Neural cell (in vitro differentiated cells): ENCODE measurements around the gene FOXI1. TPM values are rescaled to one million over a fixed set of nuclear protein-coding genes. Genes with fewer than 3 reads are reported as not detected.

ENCODE experiments used
- H2AFZ ChIP-seq: fragments of 200-600, 300-800 bp; sonication (generic), shearing (Covaris generic); 2 replicates; pipeline ENCODE4 v1.6.0; 2014; ENCODE audit warnings: low read depth, mild to moderate bottlenecking, antibody characterized with exemption, low read length, moderate library complexity
- H3F3A ChIP-seq: fragments of 200-600 bp; shearing (Covaris generic); 2 replicates; pipeline ENCODE4 v1.6.1; 2016; ENCODE audit warnings: mild to moderate bottlenecking, moderate library complexity, mixed read lengths, antibody characterized with exemption, low read length; ENCODE audit not compliant: insufficient read depth, poor library complexity, severe bottlenecking
- H3K27ac ChIP-seq: fragments of 200-600, 300-800 bp; sonication (generic), shearing (Covaris generic); 2 replicates; pipeline ENCODE4 v1.5.1; 2014; ENCODE audit warnings: mild to moderate bottlenecking, low read length, moderate library complexity
- H3K27me3 ChIP-seq: fragments of 300-800, 200-600 bp; sonication (generic), shearing (Covaris generic); 2 replicates; pipeline ENCODE4 v1.6.0; 2014; ENCODE audit warnings: mild to moderate bottlenecking, low read depth, low read length, moderate library complexity; ENCODE audit not compliant: insufficient read depth
- H3K36me3 ChIP-seq: fragments of 300-800, 200-600 bp; sonication (generic), shearing (Covaris generic); 2 replicates; pipeline ENCODE4 v1.5.1; 2014; ENCODE audit warnings: mild to moderate bottlenecking, antibody characterized with exemption, low read length, moderate library complexity; ENCODE audit not compliant: insufficient read depth
- H3K4me2 ChIP-seq: fragments of 300-800, 200-600 bp; sonication (generic), shearing (Covaris generic); 2 replicates; pipeline ENCODE4 v1.6.0; 2014; ENCODE audit warnings: mild to moderate bottlenecking, low read length
- H3K4me3 ChIP-seq: fragments of 300-800, 200-600 bp; sonication (generic), shearing (Covaris generic); 2 replicates; pipeline ENCODE4 v1.5.1; 2014; ENCODE audit warnings: mild to moderate bottlenecking, low read length, moderate library complexity
- H3K79me2 ChIP-seq: fragments of 200-600 bp; shearing (Covaris generic); replicated peaks from 2 replicates; pipeline ENCODE4 v1.6.0; 2014; ENCODE audit warnings: mild to moderate bottlenecking, low read length, moderate library complexity; ENCODE audit not compliant: insufficient read depth
- H3K9ac ChIP-seq: fragments of 300-800, 200-600 bp; sonication (generic), shearing (Covaris generic); 2 replicates; pipeline ENCODE4 v1.6.1; 2016; ENCODE audit warnings: mild to moderate bottlenecking, low read length, mixed read lengths
- H3K9me2 ChIP-seq: fragments of 200-600 bp; shearing (Covaris generic); 2 replicates; pipeline ENCODE4 v1.6.1; 2016; ENCODE audit warnings: mild to moderate bottlenecking, low read length, mixed read lengths; ENCODE audit not compliant: insufficient read depth
- H3K9me3 ChIP-seq: fragments of 200-600, 300-800 bp; sonication (generic), shearing (Covaris generic); 2 replicates; pipeline ENCODE4 v1.6.1; 2016; ENCODE audit warnings: mild to moderate bottlenecking, mixed run types, low read length, moderate library complexity, mixed read lengths
- H4K20me1 ChIP-seq: fragments of 200-600 bp; shearing (Covaris generic); 2 replicates; pipeline ENCODE4 v1.6.1; 2016; ENCODE audit warnings: mild to moderate bottlenecking, mixed run types; ENCODE audit not compliant: insufficient read depth
- CTCF ChIP-seq: fragments of 450-650 bp; IDR thresholded peaks from 2 replicates; pipeline ENCODE4 v1.5.1; 2014; ENCODE audit warnings: antibody characterized with exemption, mild to moderate bottlenecking, moderate library complexity; ENCODE audit not compliant: poor library complexity, severe bottlenecking
- EP300 ChIP-seq: fragments of 450-650 bp; conservative IDR thresholded peaks from 2 replicates; pipeline ENCODE4 v1.6.1; 2014; ENCODE audit warnings: antibody characterized with exemption, mild to moderate bottlenecking, moderate library complexity; ENCODE audit not compliant: poor library complexity, severe bottlenecking
- EZH2 ChIP-seq: fragments of 200-600, 300-800 bp; shearing (Covaris generic), sonication (generic); IDR thresholded peaks from 2 replicates; pipeline ENCODE4 v1.6.1; 2014; ENCODE audit warnings: antibody characterized with exemption, low read length, borderline replicate concordance, mild to moderate bottlenecking; ENCODE audit not compliant: insufficient read depth, poor library complexity, severe bottlenecking
- MXI1 ChIP-seq: fragments of 450-650 bp; conservative IDR thresholded peaks from 2 replicates; pipeline ENCODE4 v1.6.1; 2014; ENCODE audit warnings: antibody characterized with exemption, mild to moderate bottlenecking; ENCODE audit not compliant: poor library complexity, severe bottlenecking
- POLR2AphosphoS5 ChIP-seq: IDR thresholded peaks from 2 replicates; pipeline ENCODE4 v1.6.1; 2012
- RAD21 ChIP-seq: fragments of 450-650 bp; conservative IDR thresholded peaks from 2 replicates; pipeline ENCODE4 v1.6.1; 2014; ENCODE audit warnings: antibody characterized with exemption, mild to moderate bottlenecking, moderate library complexity
- SMC3 ChIP-seq: fragments of 450-650 bp; conservative IDR thresholded peaks from 2 replicates; pipeline ENCODE4 v1.6.1; 2014; ENCODE audit warnings: antibody characterized with exemption, mild to moderate bottlenecking, moderate library complexity; ENCODE audit not compliant: poor library complexity
- TAF1 ChIP-seq: IDR thresholded peaks from 2 replicates; pipeline ENCODE4 v1.6.1; 2012; ENCODE audit warnings: low read depth
- polyA plus RNA-seq: library from polyadenylated mRNA; depleted of rRNA; stranded (reverse); fragments of >200 nt; gene quantifications from 2 replicates; pipeline ENCODE4 v1.2.3, GENCODE V29; 2014
- TF ChIP-seq, protein P1 (sequence below): IDR thresholded peaks from 2 replicates; pipeline ENCODE4 v1.6.1; 2012; ENCODE audit warnings: borderline replicate concordance

The FOXI1 gene
- polyA plus RNA-seq, 1 donor from 2014 or later = not detected

DNA sequence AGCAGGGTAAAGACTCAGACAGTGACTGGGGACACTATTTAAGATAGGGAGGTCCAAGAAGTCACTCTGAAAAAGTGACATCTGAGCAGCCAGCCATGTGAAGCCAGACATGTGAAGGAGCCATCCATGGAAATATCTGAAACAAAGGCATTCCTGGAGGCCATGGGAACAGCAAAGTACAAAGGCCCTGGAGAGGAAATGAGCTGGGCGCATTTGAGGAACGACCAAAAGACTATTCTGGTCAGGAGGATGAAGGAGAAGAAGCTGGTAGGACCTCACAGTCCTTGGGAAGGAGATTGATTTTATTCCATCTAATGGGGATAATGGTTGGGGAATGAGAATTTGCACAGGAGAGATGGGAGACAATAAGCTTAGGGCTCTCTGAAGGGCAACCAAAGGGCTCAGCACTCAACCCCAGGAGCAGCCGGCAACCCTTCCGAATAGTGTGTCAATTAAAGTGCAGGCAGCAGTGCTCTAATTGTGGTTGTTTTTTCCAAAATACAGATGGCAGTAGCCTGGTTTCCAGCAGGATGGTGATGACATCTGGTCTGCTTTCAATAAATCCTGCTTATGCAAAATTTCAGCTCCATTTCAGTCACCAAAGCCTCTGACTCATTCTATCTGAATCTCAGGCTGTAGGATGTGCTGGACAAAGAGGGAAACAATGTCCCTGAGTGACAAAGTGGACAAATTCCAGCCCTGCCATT is 26.7 kb downstream of the FOXI1 start:
- Histone ChIP-seq H3F3A (no peaks in the 10 kb centered on the region), H3K36me3 (no peaks in the 10 kb centered on the region), H3K4me2 (no peak overlapping the region), H3K79me2 (no peaks in the 10 kb centered on the region), H3K9ac (no peak overlapping the region), H3K9me2 (no peaks in the 10 kb centered on the region), H3K27ac (no peak overlapping the region), H4K20me1 (no peaks in the 10 kb centered on the region), H3K4me3 (no peak overlapping the region), H2AFZ (no peak overlapping the region), H3K9me3 (no peaks in the 10 kb centered on the region), H3K27me3 (no peaks in the 10 kb centered on the region)
- TF ChIP-seq EZH2 (no peak), POLR2AphosphoS5 (no peak), SMC3 (no peak), TAF1 (no peak), RAD21 (no peak), MXI1 (no peak), CTCF (no peak), EP300 (no peak)
- TF ChIP-seq, protein P1, sequence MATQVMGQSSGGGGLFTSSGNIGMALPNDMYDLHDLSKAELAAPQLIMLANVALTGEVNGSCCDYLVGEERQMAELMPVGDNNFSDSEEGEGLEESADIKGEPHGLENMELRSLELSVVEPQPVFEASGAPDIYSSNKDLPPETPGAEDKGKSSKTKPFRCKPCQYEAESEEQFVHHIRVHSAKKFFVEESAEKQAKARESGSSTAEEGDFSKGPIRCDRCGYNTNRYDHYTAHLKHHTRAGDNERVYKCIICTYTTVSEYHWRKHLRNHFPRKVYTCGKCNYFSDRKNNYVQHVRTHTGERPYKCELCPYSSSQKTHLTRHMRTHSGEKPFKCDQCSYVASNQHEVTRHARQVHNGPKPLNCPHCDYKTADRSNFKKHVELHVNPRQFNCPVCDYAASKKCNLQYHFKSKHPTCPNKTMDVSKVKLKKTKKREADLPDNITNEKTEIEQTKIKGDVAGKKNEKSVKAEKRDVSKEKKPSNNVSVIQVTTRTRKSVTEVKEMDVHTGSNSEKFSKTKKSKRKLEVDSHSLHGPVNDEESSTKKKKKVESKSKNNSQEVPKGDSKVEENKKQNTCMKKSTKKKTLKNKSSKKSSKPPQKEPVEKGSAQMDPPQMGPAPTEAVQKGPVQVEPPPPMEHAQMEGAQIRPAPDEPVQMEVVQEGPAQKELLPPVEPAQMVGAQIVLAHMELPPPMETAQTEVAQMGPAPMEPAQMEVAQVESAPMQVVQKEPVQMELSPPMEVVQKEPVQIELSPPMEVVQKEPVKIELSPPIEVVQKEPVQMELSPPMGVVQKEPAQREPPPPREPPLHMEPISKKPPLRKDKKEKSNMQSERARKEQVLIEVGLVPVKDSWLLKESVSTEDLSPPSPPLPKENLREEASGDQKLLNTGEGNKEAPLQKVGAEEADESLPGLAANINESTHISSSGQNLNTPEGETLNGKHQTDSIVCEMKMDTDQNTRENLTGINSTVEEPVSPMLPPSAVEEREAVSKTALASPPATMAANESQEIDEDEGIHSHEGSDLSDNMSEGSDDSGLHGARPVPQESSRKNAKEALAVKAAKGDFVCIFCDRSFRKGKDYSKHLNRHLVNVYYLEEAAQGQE = no peak

- no peak overlapping the region for H3K4me3 ChIP-seq
- H2AFZ ChIP-seq = no peak overlapping the region
- no peaks in the 10 kb centered on the region for H3K79me2 ChIP-seq
- H3K27ac ChIP-seq = no peak overlapping the region
- H3K9me3 ChIP-seq = no peaks in the 10 kb centered on the region
- no peaks in the 10 kb centered on the region for H3F3A ChIP-seq
- H3K36me3 ChIP-seq = no peaks in the 10 kb centered on the region
- TF ChIP-seq, protein P1 = no peak
- TF ChIP-seq TAF1 (no peak), CTCF (no peak), RAD21 (no peak), EZH2 (no peak)
- H3K9me2 ChIP-seq = no peaks in the 10 kb centered on the region
- H4K20me1 ChIP-seq = no peaks in the 10 kb centered on the region
- no peak overlapping the region for H3K9ac ChIP-seq
- H3K4me2 ChIP-seq = no peak overlapping the region
- H3K27me3 ChIP-seq = no peaks in the 10 kb centered on the region
These were observed 27.3 kb downstream of the FOXI1 start for GRCh38 chr5:170132976-170133448.
